Liver (tissue), 9 donors: ENCODE measurements around the gene WDR75. TPM values are rescaled to one million over a fixed set of nuclear protein-coding genes. Genes with fewer than 3 reads are reported as not detected.

Source experiments
- DNase-seq: peaks from one replicate; pipeline ENCODE4 v3.0.0-alpha.2; 2017; ENCODE audit warnings: low spot score
- H3K27ac ChIP-seq, 2 donors: one replicate each; pipeline ENCODE4 v1.7.0; 2013; ENCODE audit warnings: inconsistent platforms in 2 of 2, low read length in 2 of 2, control low read depth in 1 of 2, low read depth in 1 of 2, mild to moderate bottlenecking in 1 of 2
- H3K27me3 ChIP-seq, 4 donors: one replicate each; pipeline versions ENCODE4 v1.6.1 to v1.7.0; 2013; ENCODE audit warnings: low read length in 3 of 4, inconsistent platforms in 1 of 4, mild to moderate bottlenecking in 1 of 4, moderate library complexity in 1 of 4; ENCODE audit not compliant: control insufficient read depth in 4 of 4, insufficient read depth in 4 of 4
- H3K36me3 ChIP-seq, 4 donors: one replicate each; pipeline versions ENCODE4 v1.6.1 to v1.7.0; 2013; ENCODE audit warnings: low read length in 3 of 4, mild to moderate bottlenecking in 3 of 4, low read depth in 1 of 4, moderate library complexity in 1 of 4; ENCODE audit not compliant: control insufficient read depth in 4 of 4, insufficient read depth in 3 of 4
- H3K4me1 ChIP-seq, 4 donors: one replicate each; pipeline versions ENCODE4 v1.6.1 to v1.7.0; 2013; ENCODE audit warnings: low read length in 3 of 4, mild to moderate bottlenecking in 3 of 4, moderate library complexity in 1 of 4; ENCODE audit not compliant: control insufficient read depth in 4 of 4, insufficient read depth in 4 of 4
- H3K4me3 ChIP-seq, 3 donors: one replicate each; pipeline versions ENCODE4 v1.6.1 to v1.7.0; 2013; ENCODE audit warnings: low read length in 3 of 3, control low read depth in 1 of 3, low read depth in 1 of 3, mild to moderate bottlenecking in 1 of 3
- H3K9ac ChIP-seq, 2 donors: one replicate each; pipeline ENCODE4 v1.7.0; 2013; ENCODE audit warnings: low read length in 2 of 2, mild to moderate bottlenecking in 2 of 2, moderate library complexity in 2 of 2, control low read depth in 1 of 2, low read depth in 1 of 2
- H3K9me3 ChIP-seq, 4 donors: one replicate each; pipeline versions ENCODE4 v1.6.1 to v1.7.0; 2013; ENCODE audit warnings: low read length in 3 of 4; ENCODE audit not compliant: control insufficient read depth in 4 of 4
- FOXA2 ChIP-seq: IDR thresholded peaks from 2 replicates; pipeline ENCODE4 v1.6.1; 2016; ENCODE audit warnings: antibody characterized with exemption
- GABPA ChIP-seq, 2 donors: IDR thresholded peaks in 1 of 2; conservative IDR thresholded peaks in 1 of 2; 2 replicates each; pipeline ENCODE4 v1.6.1; 2016; ENCODE audit warnings: antibody characterized with exemption in 2 of 2, mild to moderate bottlenecking in 1 of 2, moderate library complexity in 1 of 2
- MAX ChIP-seq: IDR thresholded peaks from 2 replicates; pipeline ENCODE4 v1.6.1; 2016; ENCODE audit warnings: antibody characterized with exemption
- NR2F2 ChIP-seq: IDR thresholded peaks from 2 replicates; pipeline ENCODE4 v1.6.1; 2016; ENCODE audit warnings: antibody characterized with exemption
- WGBS: extraction: QIAGEN DNeasy Blood & Tissue Kit; methylation state at CpG from one replicate; pipeline ENCODE4 v1.1.7; 2013; 5-methylcytosine and 5-hydroxymethylcytosine counted together
- polyA plus RNA-seq, 2 donors: library from polyadenylated mRNA; stranded (reverse) in 1 of 2; unstranded in 1 of 2; fragments of 200-250 nt in 1 of 2; fragments of >200 nt in 1 of 2; fragmentation: Nextera tagmentation in 1 of 2; extraction: Ambion mirVana in 1 of 2; gene quantifications; one replicate each; pipeline versions ENCODE4 v1.2.1 to v1.2.3, GENCODE V29; 2013 to 2015
- total RNA-seq, 2 donors: library from RNA; depleted of rRNA; stranded (reverse); fragments of >200 nt; gene quantifications; one replicate each; pipeline ENCODE4 v1.2.3, GENCODE V29; 2014
- TF ChIP-seq, protein P1 (sequence below): IDR thresholded peaks from 2 replicates; pipeline ENCODE4 v1.6.1; 2016; ENCODE audit warnings: antibody characterized with exemption, mild to moderate bottlenecking
- donor health status: healthy.
- donor health status: healthy.
- donor health status: healthy.
- donor health status: healthy.
- donor health status: healthy.

WDR75 gene
- total and polyA plus RNA-seq, 4 donors: 7.9 to 24.5 (median 15.1) TPM

GRCh38 chr2:189512879-189513278 lies 71.6 kb downstream of the WDR75 start:
- Histone ChIP-seq H3K9ac (no peak overlapping the region), H3K27me3 (no peaks in the 10 kb centered on the region), H3K4me1 (peaks cover 0 to 3% (median 0%) of the 10 kb centered on the region in 4 donors), H3K4me3 (no peak overlapping the region), H3K36me3 (no peaks in the 10 kb centered on the region), H3K27ac (no peak overlapping the region), H3K9me3 (no peaks in the 10 kb centered on the region)
- WGBS: 49% methylated on average over 3 of the region's 3 CpGs
- DNase-seq: no peak
- no peak for TF ChIP-seq FOXA2
- peak; percentile 79 for TF ChIP-seq NR2F2
- TF ChIP-seq, protein P1, sequence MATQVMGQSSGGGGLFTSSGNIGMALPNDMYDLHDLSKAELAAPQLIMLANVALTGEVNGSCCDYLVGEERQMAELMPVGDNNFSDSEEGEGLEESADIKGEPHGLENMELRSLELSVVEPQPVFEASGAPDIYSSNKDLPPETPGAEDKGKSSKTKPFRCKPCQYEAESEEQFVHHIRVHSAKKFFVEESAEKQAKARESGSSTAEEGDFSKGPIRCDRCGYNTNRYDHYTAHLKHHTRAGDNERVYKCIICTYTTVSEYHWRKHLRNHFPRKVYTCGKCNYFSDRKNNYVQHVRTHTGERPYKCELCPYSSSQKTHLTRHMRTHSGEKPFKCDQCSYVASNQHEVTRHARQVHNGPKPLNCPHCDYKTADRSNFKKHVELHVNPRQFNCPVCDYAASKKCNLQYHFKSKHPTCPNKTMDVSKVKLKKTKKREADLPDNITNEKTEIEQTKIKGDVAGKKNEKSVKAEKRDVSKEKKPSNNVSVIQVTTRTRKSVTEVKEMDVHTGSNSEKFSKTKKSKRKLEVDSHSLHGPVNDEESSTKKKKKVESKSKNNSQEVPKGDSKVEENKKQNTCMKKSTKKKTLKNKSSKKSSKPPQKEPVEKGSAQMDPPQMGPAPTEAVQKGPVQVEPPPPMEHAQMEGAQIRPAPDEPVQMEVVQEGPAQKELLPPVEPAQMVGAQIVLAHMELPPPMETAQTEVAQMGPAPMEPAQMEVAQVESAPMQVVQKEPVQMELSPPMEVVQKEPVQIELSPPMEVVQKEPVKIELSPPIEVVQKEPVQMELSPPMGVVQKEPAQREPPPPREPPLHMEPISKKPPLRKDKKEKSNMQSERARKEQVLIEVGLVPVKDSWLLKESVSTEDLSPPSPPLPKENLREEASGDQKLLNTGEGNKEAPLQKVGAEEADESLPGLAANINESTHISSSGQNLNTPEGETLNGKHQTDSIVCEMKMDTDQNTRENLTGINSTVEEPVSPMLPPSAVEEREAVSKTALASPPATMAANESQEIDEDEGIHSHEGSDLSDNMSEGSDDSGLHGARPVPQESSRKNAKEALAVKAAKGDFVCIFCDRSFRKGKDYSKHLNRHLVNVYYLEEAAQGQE: no peak

GRCh38 chr2:189514104-189514503 lies 72.8 kb downstream of the WDR75 start:
- Histone ChIP-seq H3K27me3 (no peaks in the 10 kb centered on the region), H3K9me3 (no peaks in the 10 kb centered on the region), H3K27ac (no peak overlapping the region), H3K4me1 (peaks cover 0 to 3% (median 0%) of the 10 kb centered on the region in 4 donors), H3K9ac (no peak overlapping the region), H3K36me3 (no peaks in the 10 kb centered on the region), H3K4me3 (no peak overlapping the region)
- 90% methylated on average over 3 of the region's 3 CpGs for WGBS
- TF ChIP-seq MAX: no peak
- no peak for DNase-seq

GRCh38 chr2:189515264-189515663 lies 74.0 kb downstream of the WDR75 start:
- Histone ChIP-seq H3K27ac (no peak overlapping the region), H3K4me3 (no peak overlapping the region)
- WGBS: 76% methylated on average over 1 of the region's 1 CpG

More at GRCh38 chr2:189515264-189515663, 74.0 kb downstream of the WDR75 start:
- H3K27me3 ChIP-seq: no peaks in the 10 kb centered on the region
- no peaks in the 10 kb centered on the region for H3K36me3 ChIP-seq
- peaks cover 0 to 3% (median 1%) of the 10 kb centered on the region in 4 donors for H3K4me1 ChIP-seq
- no peak for DNase-seq
- no peak for TF ChIP-seq GABPA (IDR thresholded peaks at IDR 0.05 in 1 of 2, conservative IDR thresholded peaks at IDR 0.05 in 1 of 2)
- TF ChIP-seq, protein P1: peak; percentile 61
- no peak overlapping the region for H3K9ac ChIP-seq
- no peaks in the 10 kb centered on the region for H3K9me3 ChIP-seq
